H1 (cell line): Measurements from ENCODE around the gene SND1. TPM values are rescaled to one million over a fixed set of nuclear protein-coding genes. Genes with fewer than 3 reads are reported as not detected.

ENCODE experiments used
- CHD1 ChIP-seq: IDR thresholded peaks from 2 replicates; pipeline ENCODE4 v1.6.1; 2012; ENCODE audit warnings: low read depth, low read length, improper control_type of control experiment
- KDM5A ChIP-seq: fragments of 200-600 bp; IDR thresholded peaks from 2 replicates; pipeline ENCODE4 v1.7.1; 2012; ENCODE audit warnings: mild to moderate bottlenecking, low read length, inconsistent platforms, mixed read lengths
- NRF1 ChIP-seq: IDR thresholded peaks from 2 replicates; pipeline ENCODE4 v1.6.1; 2011; ENCODE audit warnings: mild to moderate bottlenecking, low read depth, low read length, improper control_type of control experiment
- RFX5 ChIP-seq: IDR thresholded peaks from 2 replicates; pipeline ENCODE4 v1.6.1; 2011; ENCODE audit warnings: low read depth, low read length, improper control_type of control experiment, borderline replicate concordance
- SP1 ChIP-seq: IDR thresholded peaks from 2 replicates; pipeline ENCODE4 v1.6.1; 2011; ENCODE audit warnings: low read depth, low read length
- SP2 ChIP-seq: IDR thresholded peaks from 2 replicates; pipeline ENCODE4 v1.6.1; 2012; ENCODE audit warnings: mild to moderate bottlenecking, low read length, inconsistent platforms
- SP4 ChIP-seq: IDR thresholded peaks from 2 replicates; pipeline ENCODE4 v1.6.1; 2012; ENCODE audit warnings: low read length, inconsistent platforms
- SUZ12 ChIP-seq: fragments of 200-600 bp; sonication (generic); IDR thresholded peaks from 2 replicates; pipeline ENCODE4 v1.6.1; 2012; ENCODE audit warnings: mild to moderate bottlenecking, inconsistent platforms, low read length, moderate library complexity, mixed read lengths
- TEAD4 ChIP-seq: IDR thresholded peaks from 2 replicates; pipeline ENCODE4 v1.6.1; 2012; ENCODE audit warnings: low read depth, low read length, inconsistent platforms, mixed read lengths
- polyA plus RNA-seq, 7 experiments: library from polyadenylated mRNA; depleted of rRNA in 3 of 7; stranded (reverse) in 5 of 7; unstranded in 2 of 7; fragments of >200 nt in 5 of 7; fragments of 200-250 nt in 2 of 7; gene quantifications; 1 replicate in 5 of 7; 2 replicates in 1 of 7; 4 replicates in 1 of 7; pipeline versions ENCODE4 v1.2.1 to v1.2.3, GENCODE V29; 2011 to 2013; ENCODE audit warnings: missing spikeins in 2 of 7, mixed read lengths in 2 of 7
- total RNA-seq: library from RNA; stranded (reverse); fragmentation: NEBNext Ultra II Directional; extraction: Animal tissue kit (Norgen Biotek cat#: 25700); gene quantifications from 2 replicates; pipeline ENCODE4 v1.2.1, GENCODE V29; 2021
- TF ChIP-seq, protein P1 (sequence below): fragments of 300-600 bp; sonication (generic); IDR thresholded peaks from 2 replicates; pipeline ENCODE4 v1.7.1; 2012; ENCODE audit warnings: low read length, moderate library complexity, mild to moderate bottlenecking, inconsistent platforms; ENCODE audit not compliant: insufficient replicate concordance

SND1 gene
- total and polyA plus RNA-seq, 2 of the 8 experiments (the other 6 are each of a cell fraction or from before 2014, with no cell fraction given) = 122 to 290 TPM

DNA sequence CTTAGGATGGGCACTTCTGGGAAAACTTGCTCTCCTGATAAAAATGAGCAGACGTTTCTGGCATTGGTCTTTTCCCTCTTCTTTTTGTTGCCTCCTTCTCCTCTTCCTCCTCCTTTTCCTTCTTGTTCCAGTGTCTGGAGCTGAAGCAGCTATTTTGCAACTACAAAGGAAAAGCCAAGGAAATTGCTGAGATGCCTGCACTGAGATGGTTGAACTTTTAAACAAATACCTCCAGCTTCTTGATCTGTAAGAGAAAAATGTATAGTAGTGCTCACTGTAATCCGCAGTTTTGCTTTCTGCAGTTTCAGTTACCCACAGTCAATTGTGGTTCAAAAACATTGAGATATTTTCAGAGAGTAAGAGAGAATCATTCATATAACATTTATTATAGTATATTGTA, 7.5 kb upstream of the SND1 start (continued):
- TF ChIP-seq, protein P1, sequence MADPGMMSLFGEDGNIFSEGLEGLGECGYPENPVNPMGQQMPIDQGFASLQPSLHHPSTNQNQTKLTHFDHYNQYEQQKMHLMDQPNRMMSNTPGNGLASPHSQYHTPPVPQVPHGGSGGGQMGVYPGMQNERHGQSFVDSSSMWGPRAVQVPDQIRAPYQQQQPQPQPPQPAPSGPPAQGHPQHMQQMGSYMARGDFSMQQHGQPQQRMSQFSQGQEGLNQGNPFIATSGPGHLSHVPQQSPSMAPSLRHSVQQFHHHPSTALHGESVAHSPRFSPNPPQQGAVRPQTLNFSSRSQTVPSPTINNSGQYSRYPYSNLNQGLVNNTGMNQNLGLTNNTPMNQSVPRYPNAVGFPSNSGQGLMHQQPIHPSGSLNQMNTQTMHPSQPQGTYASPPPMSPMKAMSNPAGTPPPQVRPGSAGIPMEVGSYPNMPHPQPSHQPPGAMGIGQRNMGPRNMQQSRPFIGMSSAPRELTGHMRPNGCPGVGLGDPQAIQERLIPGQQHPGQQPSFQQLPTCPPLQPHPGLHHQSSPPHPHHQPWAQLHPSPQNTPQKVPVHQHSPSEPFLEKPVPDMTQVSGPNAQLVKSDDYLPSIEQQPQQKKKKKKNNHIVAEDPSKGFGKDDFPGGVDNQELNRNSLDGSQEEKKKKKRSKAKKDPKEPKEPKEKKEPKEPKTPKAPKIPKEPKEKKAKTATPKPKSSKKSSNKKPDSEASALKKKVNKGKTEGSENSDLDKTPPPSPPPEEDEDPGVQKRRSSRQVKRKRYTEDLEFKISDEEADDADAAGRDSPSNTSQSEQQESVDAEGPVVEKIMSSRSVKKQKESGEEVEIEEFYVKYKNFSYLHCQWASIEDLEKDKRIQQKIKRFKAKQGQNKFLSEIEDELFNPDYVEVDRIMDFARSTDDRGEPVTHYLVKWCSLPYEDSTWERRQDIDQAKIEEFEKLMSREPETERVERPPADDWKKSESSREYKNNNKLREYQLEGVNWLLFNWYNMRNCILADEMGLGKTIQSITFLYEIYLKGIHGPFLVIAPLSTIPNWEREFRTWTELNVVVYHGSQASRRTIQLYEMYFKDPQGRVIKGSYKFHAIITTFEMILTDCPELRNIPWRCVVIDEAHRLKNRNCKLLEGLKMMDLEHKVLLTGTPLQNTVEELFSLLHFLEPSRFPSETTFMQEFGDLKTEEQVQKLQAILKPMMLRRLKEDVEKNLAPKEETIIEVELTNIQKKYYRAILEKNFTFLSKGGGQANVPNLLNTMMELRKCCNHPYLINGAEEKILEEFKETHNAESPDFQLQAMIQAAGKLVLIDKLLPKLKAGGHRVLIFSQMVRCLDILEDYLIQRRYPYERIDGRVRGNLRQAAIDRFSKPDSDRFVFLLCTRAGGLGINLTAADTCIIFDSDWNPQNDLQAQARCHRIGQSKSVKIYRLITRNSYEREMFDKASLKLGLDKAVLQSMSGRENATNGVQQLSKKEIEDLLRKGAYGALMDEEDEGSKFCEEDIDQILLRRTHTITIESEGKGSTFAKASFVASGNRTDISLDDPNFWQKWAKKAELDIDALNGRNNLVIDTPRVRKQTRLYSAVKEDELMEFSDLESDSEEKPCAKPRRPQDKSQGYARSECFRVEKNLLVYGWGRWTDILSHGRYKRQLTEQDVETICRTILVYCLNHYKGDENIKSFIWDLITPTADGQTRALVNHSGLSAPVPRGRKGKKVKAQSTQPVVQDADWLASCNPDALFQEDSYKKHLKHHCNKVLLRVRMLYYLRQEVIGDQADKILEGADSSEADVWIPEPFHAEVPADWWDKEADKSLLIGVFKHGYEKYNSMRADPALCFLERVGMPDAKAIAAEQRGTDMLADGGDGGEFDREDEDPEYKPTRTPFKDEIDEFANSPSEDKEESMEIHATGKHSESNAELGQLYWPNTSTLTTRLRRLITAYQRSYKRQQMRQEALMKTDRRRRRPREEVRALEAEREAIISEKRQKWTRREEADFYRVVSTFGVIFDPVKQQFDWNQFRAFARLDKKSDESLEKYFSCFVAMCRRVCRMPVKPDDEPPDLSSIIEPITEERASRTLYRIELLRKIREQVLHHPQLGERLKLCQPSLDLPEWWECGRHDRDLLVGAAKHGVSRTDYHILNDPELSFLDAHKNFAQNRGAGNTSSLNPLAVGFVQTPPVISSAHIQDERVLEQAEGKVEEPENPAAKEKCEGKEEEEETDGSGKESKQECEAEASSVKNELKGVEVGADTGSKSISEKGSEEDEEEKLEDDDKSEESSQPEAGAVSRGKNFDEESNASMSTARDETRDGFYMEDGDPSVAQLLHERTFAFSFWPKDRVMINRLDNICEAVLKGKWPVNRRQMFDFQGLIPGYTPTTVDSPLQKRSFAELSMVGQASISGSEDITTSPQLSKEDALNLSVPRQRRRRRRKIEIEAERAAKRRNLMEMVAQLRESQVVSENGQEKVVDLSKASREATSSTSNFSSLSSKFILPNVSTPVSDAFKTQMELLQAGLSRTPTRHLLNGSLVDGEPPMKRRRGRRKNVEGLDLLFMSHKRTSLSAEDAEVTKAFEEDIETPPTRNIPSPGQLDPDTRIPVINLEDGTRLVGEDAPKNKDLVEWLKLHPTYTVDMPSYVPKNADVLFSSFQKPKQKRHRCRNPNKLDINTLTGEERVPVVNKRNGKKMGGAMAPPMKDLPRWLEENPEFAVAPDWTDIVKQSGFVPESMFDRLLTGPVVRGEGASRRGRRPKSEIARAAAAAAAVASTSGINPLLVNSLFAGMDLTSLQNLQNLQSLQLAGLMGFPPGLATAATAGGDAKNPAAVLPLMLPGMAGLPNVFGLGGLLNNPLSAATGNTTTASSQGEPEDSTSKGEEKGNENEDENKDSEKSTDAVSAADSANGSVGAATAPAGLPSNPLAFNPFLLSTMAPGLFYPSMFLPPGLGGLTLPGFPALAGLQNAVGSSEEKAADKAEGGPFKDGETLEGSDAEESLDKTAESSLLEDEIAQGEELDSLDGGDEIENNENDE = no peak
- TF ChIP-seq CHD1 (no peak), SP1 (no peak), SUZ12 (no peak), RFX5 (no peak), SP2 (no peak), SP4 (no peak), TEAD4 (no peak), NRF1 (no peak), KDM5A (no peak)
